A673 (cell line): Measurements from ENCODE around the gene PTTG1. TPM values are rescaled to one million over a fixed set of nuclear protein-coding genes. Genes with fewer than 3 reads are reported as not detected.

Experiments used
- BruUV-seq: library from RNA; stranded (reverse); fragments of 400-500 nt; replicated peaks from 2 replicates; lab custom pipeline; 2021; lab: Mats Ljungman, UMichigan
- CTCF ChIA-PET: fragments of 300-600 bp; sonication (Branson Sonifier 250); formaldehyde crosslinking; loops from one replicate; lab custom pipeline; 2022; ENCODE audit warnings: antibody characterized with exemption; lab: Charles Lee
- POLR2A ChIA-PET: fragments of 300-600 bp; sonication (Branson Sonifier 250); formaldehyde crosslinking; loops from one replicate; lab custom pipeline; 2022; ENCODE audit warnings: antibody characterized with exemption; ENCODE audit not compliant: low non-redundant PET; lab: Charles Lee
- DNase-seq: peaks from one replicate; pipeline ENCODE4 v3.0.0-alpha.2; 2015; ENCODE audit warnings: low spot score
- H3K27ac ChIP-seq: fragments of 200-600 bp; sonication (generic); 2 replicates; pipeline ENCODE4 v1.5.1; 2016; ENCODE audit warnings: mixed run types, low read depth, mild to moderate bottlenecking, mixed read lengths, antibody characterized with exemption, low read length; ENCODE audit not compliant: poor library complexity, severe bottlenecking
- H3K27me3 ChIP-seq: fragments of 200-600 bp; sonication (generic); replicated peaks from 2 replicates; pipeline ENCODE4 v1.6.1; 2017; ENCODE audit warnings: mixed run types, low read depth, mild to moderate bottlenecking, mixed read lengths, antibody characterized with exemption, low read length; ENCODE audit not compliant: insufficient read depth, poor library complexity
- H3K36me3 ChIP-seq: fragments of 200-600 bp; sonication (generic); 2 replicates; pipeline ENCODE4 v1.6.1; 2016; ENCODE audit warnings: mixed run types, mild to moderate bottlenecking, mixed read lengths, antibody characterized with exemption, low read length; ENCODE audit not compliant: insufficient read depth, poor library complexity, severe bottlenecking
- H3K4me1 ChIP-seq: fragments of 200-600 bp; sonication (generic); 2 replicates; pipeline ENCODE4 v1.6.1; 2017; ENCODE audit warnings: mixed run types, mild to moderate bottlenecking, mixed read lengths, antibody characterized with exemption, low read length; ENCODE audit not compliant: insufficient read depth, poor library complexity, severe bottlenecking
- H3K4me3 ChIP-seq: fragments of 200-600 bp; sonication (generic); 2 replicates; pipeline ENCODE4 v1.5.1; 2016; ENCODE audit warnings: low read depth, mixed run types, mild to moderate bottlenecking, mixed read lengths, low read length; ENCODE audit not compliant: poor library complexity, severe bottlenecking
- H3K9me3 ChIP-seq: fragments of 200-600 bp; sonication (generic); 2 replicates; pipeline ENCODE4 v1.6.1; 2016; ENCODE audit warnings: mixed run types, low read depth, mild to moderate bottlenecking, mixed read lengths, antibody characterized with exemption, low read length; ENCODE audit not compliant: poor library complexity, severe bottlenecking
- CTCF ChIP-seq: fragments of 300-800, 200-600 bp; sonication (generic); conservative IDR thresholded peaks from 2 replicates; pipeline ENCODE4 v1.5.1; 2017; ENCODE audit warnings: low read depth, mild to moderate bottlenecking, antibody characterized with exemption, low read length, moderate library complexity, mixed read lengths
- EZH2 ChIP-seq: fragments of 200-600 bp; sonication (generic); IDR thresholded peaks from 2 replicates; pipeline ENCODE4 v1.6.1; 2017; ENCODE audit warnings: borderline replicate concordance, low read depth, mild to moderate bottlenecking, mixed read lengths, antibody characterized with exemption, low read length; ENCODE audit not compliant: poor library complexity, severe bottlenecking
- intact Hi-C: fragments of 100-400 bp; cut with micrococcal nuclease; formaldehyde crosslinking; loops from one replicate; pipeline ENCODE4 v1.10.0; 2022; ENCODE audit not compliant: unreplicated experiment
- total RNA-seq: library from RNA; stranded (reverse); gene quantifications from 2 replicates; pipeline ENCODE4 v1.2.3, GENCODE V29; 2021

The PTTG1 gene
- total RNA-seq, 1 experiment from 2014 or later, result 192 TPM

- Histone ChIP-seq H3K9me3 (no peaks in the 10 kb centered on the region), H3K4me3 (no peak overlapping the region), H3K4me1 (peaks cover 3% of the 10 kb centered on the region), H3K27me3 (no peaks in the 10 kb centered on the region), H3K27ac (no peak overlapping the region), H3K36me3 (no peaks in the 10 kb centered on the region)
- intact Hi-C loops, result loop anchor here (10.0 kb wide), 1 partner anchor 1110 kb away; no protein-coding TSS in a partner anchor
- no peak for DNase-seq
- BruUV-seq, result no TSS peak
- TF ChIP-seq CTCF (no peak), EZH2 (no peak)
- POLR2A ChIA-PET, result interaction anchor here (0.8 kb wide), 1 partner anchor 374 kb away, joined by 3 read pairs; no protein-coding TSS in a partner anchor
- CTCF ChIA-PET, result no interaction called here
These were observed 26.5 kb upstream of the PTTG1 start for GRCh38 chr5:160395111-160395510.

GRCh38 chr5:160397492-160397891 is 24.2 kb upstream of the PTTG1 start:
- no peak for DNase-seq
- Histone ChIP-seq H3K36me3 (peaks cover 5% of the 10 kb centered on the region), H3K27ac (no peak overlapping the region), H3K4me3 (no peak overlapping the region), H3K4me1 (peaks cover 3% of the 10 kb centered on the region), H3K9me3 (no peaks in the 10 kb centered on the region), H3K27me3 (no peaks in the 10 kb centered on the region)
- intact Hi-C loops, result loop anchor here (10.0 kb wide), 1 partner anchor 1113 kb away; no protein-coding TSS in a partner anchor
- BruUV-seq, result no TSS peak
- TF ChIP-seq CTCF (no peak), EZH2 (no peak)
- CTCF ChIA-PET, result no interaction called here
- POLR2A ChIA-PET, result interaction anchor here (0.7 kb wide), 1 partner anchor 1739 kb away, joined by 3 read pairs; no protein-coding TSS in a partner anchor

GRCh38 chr5:160398806-160399205 is 22.8 kb upstream of the PTTG1 start:
- TSS peak; percentile 54 for BruUV-seq
- TF ChIP-seq CTCF, result no peak
- no peak for TF ChIP-seq EZH2
- Histone ChIP-seq H3K9me3 (no peaks in the 10 kb centered on the region), H3K27me3 (no peaks in the 10 kb centered on the region), H3K4me1 (peaks cover 3% of the 10 kb centered on the region), H3K4me3 (peak overlapping the region; percentile 67), H3K27ac (peak overlapping the region; percentile 93), H3K36me3 (peaks cover 5% of the 10 kb centered on the region)
- intact Hi-C loops, result loop anchor here (10.0 kb wide), 1 partner anchor 1114 kb away; no protein-coding TSS in a partner anchor
- ChIA-PET CTCF (no interaction called here), POLR2A (interaction anchor here (0.7 kb wide), 1 partner anchor 9 kb away, joined by 4 read pairs; no protein-coding TSS in a partner anchor)
- DNase-seq, result no peak
